ENCODE data around the gene TRIO. TPM values are rescaled to one million over a fixed set of nuclear protein-coding genes. Genes with fewer than 3 reads are reported as not detected.

Gene TRIO
- total RNA-seq, 1 donor = 211 TPM

- no peak for DNase-seq (ENCODE audit: low read depth)
- no peak for TF ChIP-seq CTCF (IDR thresholded peaks at IDR 0.05; ENCODE audit: insufficient read depth, low read length)
- no peak overlapping the region for H3K4me3 ChIP-seq (ENCODE audit: low read depth, low read length)
Observed at GRCh38 chr5:14209222-14209822, 66.2 kb downstream of the TRIO start.

DNA sequence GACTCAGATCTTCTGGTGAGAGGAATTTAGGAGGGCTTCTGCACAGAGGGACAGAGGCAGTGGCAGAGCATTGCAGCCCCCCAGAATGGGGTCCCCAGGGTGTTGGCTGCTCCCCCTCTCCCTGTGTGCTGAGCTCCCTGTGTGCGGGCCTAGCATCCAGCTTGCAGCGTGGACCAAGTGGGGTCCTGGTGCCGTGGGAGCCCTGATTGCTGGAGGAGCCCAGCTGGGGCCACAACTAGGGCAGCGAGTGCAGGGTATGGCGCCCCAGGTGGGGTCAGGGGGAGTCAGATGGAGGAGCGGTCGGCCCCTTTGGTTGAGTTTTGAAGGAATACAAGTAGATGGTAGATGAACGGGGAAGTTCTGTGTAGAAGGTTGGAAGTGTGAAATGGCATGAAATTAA is 66.7 kb downstream of the TRIO start:
- TF ChIP-seq CTCF (IDR thresholded peaks at IDR 0.05; ENCODE audit: insufficient read depth, low read length) = no peak
- no peak for DNase-seq (ENCODE audit: low read depth)
- H3K4me3 ChIP-seq (ENCODE audit: low read depth, low read length) = no peak overlapping the region

- no peak for TF ChIP-seq CTCF (IDR thresholded peaks at IDR 0.05; ENCODE audit: insufficient read depth, low read length)
- no peak for DNase-seq (ENCODE audit: low read depth)
- no peak overlapping the region for H3K4me3 ChIP-seq (ENCODE audit: low read depth, low read length)
Observed at GRCh38 chr5:14210729-14211128, 67.6 kb downstream of the TRIO start.

GRCh38 chr5:14211818-14212803 is 69.0 kb downstream of the TRIO start:
- no peak overlapping the region for H3K4me3 ChIP-seq (ENCODE audit: low read depth, low read length)
- TF ChIP-seq CTCF (IDR thresholded peaks at IDR 0.05; ENCODE audit: insufficient read depth, low read length) = no peak
- DNase-seq (ENCODE audit: low read depth) = no peak

- DNase-seq (ENCODE audit: low read depth) = no peak
- no peak overlapping the region for H3K4me3 ChIP-seq (ENCODE audit: low read depth, low read length)
- TF ChIP-seq CTCF (IDR thresholded peaks at IDR 0.05; ENCODE audit: insufficient read depth, low read length) = no peak
Observed at GRCh38 chr5:14212838-14213237, 69.7 kb downstream of the TRIO start.

GRCh38 chr5:14213253-14213652 is 70.1 kb downstream of the TRIO start:
- no peak for TF ChIP-seq CTCF (IDR thresholded peaks at IDR 0.05; ENCODE audit: insufficient read depth, low read length)
- no peak overlapping the region for H3K4me3 ChIP-seq (ENCODE audit: low read depth, low read length)
- DNase-seq (ENCODE audit: low read depth) = no peak
